ENCODE data around the gene PPP6R2. TPM values are rescaled to one million over a fixed set of nuclear protein-coding genes. Genes with fewer than 3 reads are reported as not detected.

The PPP6R2 gene
- total RNA-seq, 1 donor from 2014 or later, result 60.8 TPM

DNA sequence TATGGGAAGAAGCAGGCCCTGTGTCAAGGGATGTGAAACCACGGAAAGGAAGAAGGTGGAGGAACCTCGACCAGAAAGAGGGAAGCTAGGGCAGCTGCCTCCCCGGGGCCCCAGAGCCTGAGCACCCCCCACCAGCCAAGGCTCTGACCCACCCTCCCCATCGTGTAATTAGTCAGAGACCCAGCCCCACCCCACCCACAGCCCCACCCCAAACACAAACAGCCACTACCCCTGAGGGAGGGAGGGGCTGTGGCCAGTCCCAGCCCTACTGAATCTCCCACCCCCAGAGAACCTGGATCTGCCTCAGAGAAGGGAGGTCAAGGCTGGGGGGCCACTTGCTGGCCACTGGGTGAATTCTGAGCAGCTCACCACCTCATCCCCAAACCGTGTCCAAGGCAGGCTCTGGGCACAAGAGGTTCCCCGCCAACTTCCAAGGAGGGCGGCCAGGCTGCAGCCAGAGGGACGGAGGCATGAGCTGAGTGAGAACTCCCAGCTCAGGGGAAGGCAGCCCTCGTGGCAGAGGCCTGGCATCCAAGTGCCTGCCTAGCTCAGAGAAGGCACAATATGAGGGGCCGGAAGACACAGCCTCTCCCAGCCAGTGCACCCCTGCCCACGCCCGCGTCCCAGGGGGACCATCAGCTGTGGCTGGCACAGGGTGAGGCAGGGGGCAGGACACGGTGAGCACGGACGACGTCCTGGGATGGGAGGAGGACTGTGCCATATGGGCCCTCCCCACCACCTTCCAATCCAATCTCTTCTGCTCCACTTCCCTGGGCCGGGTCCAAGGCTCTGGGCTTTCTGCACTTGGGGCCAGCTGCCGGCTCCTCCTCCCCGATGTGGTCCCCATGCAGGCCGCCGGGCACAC, 38.4 kb upstream of the PPP6R2 start:
- intact Hi-C loops (cut with micrococcal nuclease), result loop anchor here (5.0 kb wide), 1 partner anchor 32 kb away; the partner anchor contains the start of gene MAPK11

DNA sequence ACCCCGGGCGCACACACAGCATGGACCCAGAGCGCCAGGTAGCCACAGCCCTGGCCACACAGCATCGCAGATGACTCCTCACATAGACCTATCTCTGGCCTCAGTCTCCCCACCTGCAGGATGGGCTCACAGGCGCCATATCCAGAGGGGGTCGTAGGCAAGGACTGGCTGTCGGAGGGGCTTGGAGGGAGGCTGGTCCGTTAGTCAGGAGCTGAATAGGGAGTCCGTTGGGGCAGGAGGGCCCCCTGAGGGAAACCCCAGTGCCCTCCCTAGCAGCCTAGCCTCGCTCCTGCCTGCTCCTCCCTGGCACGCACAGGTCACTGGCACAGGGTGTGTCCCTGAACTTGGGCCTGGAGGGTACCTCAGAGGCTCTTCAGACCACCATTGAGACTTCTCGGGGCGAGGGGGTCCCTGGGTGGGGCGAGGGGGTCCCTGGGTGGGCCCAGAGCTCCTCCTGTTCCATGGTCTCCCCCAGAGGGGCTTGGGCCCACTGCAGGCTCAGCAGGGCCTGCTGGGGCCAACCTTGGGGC, 37.7 kb upstream of the PPP6R2 start:
- intact Hi-C loops (cut with micrococcal nuclease), result loop anchor here (5.0 kb wide), 1 partner anchor 33 kb away; the partner anchor contains the start of gene MAPK11

DNA sequence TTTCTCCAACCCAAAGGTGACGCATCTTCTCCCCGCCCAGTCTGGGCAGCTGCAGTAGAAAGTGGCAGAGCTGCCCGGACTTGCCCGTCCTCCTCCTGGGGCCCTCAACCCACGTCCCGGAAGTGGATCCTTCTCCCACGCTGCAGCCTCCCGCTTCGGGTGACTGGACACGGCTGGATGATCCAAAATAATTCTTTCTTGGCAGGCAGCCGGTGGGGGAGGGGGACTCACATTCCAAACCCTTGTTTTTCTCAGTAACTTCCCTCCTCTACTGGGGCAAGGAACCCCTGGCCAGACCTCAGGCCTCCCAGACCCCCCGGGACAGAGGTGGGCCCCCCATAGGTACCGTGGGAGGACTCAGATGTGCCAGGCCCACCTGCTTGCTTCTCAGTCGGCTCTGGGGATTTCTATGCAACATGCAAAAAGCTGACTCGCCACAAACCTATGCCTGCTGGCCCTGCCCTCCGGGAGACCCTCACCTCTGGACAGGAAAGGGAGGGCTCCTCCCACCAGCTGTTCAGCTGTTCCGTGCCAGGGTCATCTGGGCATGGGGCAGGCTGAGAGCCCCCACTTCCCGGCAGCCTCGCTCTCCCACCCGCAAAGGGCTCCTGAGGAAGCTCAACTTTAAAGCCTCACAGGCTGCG, 37.1 kb upstream of the PPP6R2 start:
- intact Hi-C loops (cut with micrococcal nuclease), result loop anchor here (5.0 kb wide), 1 partner anchor 34 kb away; the partner anchor contains the start of gene MAPK11

DNA sequence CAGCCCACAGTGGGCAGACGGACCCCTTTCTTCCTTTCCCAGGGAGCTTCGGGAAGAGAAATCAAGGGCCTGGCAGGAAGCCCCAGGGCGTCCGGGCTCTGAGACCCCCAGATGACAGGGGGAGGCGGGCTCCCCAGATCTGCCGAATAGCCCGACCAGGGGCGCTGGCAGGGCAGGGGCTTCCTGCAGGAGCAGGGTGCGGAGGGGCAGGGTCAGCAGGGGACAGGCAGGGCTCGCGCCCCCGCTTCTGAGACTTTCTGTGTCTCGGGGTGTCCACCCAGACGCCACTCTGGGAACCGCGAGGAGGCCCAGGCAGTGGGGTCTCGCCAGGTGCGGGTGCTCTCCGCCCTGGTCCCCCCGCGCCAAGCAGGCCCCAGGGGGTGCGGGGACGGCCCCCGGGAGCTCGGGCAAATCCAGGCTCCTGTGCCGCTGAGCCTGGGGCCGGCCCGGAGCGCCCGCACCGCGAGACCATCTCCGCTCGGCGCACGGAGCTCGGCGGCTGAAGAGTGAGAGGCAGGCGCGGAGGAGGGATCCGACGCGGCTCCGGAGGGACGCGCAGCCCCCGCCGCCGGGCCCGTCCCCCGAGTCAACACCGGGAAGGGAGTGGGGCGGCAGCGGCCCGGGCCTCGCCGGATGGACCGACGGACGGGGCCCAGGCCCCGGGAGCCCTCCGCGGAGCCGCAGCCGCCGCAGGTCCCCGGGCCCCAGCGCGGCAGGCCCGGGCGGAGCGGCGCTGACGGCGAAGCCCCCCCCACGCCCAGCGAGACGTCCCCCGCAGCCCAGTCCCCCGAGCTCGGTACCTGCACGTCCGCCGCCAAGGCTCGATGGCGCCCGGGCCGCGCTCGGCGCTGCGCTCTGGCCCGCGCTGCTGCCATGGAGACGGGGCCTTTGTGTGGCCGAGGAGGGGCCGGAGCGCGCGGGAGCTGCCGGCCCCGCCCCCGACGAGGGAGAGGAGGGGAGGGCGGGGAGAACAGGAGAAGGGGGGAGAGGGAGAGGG, 36.1 kb upstream of the PPP6R2 start, which contains the start of gene PLXNB2:
PLXNB2 (minus strand) TSS at position 894 of the 997 bp plus-strand sequence. CDS start 17,062 bp downstream, outside the sequence.
- intact Hi-C loops (cut with micrococcal nuclease), result loop anchor here (5.0 kb wide), 1 partner anchor 35 kb away; the partner anchor contains the start of gene MAPK11

DNA sequence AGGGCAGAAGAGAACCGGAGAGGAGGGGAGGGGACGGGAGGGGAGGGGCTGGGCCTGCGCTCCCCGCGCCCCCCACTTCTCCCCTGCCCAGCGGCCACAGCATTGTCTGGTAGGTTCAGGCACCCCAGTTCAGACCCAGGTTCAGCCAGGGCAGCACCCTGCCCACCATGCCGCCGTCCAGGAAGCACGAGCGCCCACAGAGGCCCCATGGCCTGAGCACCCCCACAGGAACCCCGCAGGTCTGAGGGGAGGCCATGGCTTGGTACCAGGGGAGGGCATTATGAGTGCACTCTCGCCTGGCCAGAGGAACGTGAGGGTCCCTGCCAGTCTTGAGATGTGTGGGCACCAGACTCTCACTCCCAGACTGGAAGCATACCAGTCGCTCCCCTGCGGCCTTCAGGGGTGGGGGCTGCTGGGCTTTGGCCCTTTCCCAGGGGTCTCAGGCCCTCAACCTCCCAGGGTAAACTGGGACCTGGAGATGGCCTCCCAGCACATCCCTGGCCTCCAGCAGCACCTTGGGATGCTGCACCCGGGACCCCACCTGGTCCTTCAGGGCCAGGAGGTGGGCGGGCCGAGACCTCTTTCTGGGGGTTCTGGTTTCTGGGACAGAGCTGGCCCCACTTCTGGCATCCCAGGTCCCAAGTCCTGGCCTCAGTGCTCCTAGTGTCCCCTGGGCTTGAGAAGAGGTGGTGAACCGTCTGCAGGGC, 35.1 kb upstream of the PPP6R2 start:
- intact Hi-C loops (cut with micrococcal nuclease), result loop anchor here (5.0 kb wide), 1 partner anchor 36 kb away; the partner anchor contains the start of gene MAPK11

DNA sequence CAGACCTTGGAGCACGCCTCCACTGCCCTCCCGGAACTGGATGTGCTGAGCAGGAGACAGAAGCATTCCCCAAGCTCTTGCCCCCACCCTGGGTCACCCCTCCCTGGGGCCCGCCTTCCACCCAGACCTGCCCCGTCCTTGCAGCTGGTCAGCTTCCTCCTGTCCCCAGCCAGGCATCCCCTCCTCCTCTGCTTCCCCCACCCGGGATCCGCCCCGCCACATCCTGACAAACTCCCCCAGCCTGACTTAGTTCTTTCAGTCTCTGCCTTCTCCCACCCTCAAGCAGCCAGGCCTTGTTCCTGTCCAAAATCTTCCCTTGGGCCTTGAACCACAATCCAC, 34.6 kb upstream of the PPP6R2 start:
- intact Hi-C loops (cut with micrococcal nuclease), result loop anchor here (5.0 kb wide), 1 partner anchor 36 kb away; the partner anchor contains the start of gene MAPK11

DNA sequence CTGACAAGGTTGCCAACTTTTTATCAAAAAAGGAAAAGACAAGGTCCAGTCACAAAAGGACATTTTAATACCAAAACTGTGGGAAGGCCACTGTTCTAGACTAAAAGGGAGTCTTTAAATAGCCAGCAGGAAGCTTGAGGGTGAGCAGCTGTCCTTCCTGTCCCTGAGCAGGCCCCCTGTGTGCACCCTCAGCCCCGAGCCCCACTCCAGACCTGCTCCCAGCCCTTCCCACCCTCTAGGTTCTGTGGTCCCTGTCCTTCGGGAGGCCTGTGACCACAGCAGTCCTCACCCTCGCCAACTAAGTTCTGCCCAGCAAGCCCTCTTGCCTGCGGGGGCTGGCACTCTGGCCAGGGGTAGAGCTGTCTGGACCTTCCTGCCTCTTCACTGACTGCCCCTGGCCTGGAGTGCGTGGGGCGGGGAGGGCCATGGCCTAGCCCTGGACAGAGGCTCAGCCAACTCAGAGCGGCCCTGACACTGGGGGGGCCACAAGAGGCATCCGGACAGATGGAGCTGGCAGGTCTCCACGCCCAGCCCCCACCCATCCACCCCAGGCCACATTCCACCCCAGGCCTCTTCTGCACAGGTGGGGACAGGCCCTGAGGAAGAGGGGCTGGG, 34.0 kb upstream of the PPP6R2 start:
- intact Hi-C loops (cut with micrococcal nuclease), result loop anchor here (5.0 kb wide), 1 partner anchor 37 kb away; the partner anchor contains the start of gene MAPK11

DNA sequence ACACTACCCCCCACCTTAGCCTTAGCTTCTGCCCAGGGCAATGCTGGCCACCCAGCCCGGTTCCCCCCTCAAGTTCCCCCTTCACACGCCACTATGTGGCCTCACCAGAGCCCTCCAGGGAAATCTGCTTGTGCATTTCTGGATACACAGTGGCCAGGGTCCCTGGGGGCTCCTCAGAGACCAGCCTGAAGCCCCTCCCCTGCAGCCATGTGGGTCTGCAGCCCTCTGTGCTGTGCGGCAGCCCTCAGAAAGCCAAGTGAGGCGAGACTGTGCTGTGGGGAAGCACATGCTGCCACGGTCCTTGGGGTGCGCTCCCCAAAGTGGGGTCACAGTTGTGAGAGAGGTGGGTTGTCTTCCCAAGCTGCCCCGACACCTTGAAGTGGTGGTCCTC, 33.5 kb upstream of the PPP6R2 start:
- intact Hi-C loops (cut with micrococcal nuclease), result loop anchor here (5.0 kb wide), 1 partner anchor 37 kb away; the partner anchor contains the start of gene MAPK11

DNA sequence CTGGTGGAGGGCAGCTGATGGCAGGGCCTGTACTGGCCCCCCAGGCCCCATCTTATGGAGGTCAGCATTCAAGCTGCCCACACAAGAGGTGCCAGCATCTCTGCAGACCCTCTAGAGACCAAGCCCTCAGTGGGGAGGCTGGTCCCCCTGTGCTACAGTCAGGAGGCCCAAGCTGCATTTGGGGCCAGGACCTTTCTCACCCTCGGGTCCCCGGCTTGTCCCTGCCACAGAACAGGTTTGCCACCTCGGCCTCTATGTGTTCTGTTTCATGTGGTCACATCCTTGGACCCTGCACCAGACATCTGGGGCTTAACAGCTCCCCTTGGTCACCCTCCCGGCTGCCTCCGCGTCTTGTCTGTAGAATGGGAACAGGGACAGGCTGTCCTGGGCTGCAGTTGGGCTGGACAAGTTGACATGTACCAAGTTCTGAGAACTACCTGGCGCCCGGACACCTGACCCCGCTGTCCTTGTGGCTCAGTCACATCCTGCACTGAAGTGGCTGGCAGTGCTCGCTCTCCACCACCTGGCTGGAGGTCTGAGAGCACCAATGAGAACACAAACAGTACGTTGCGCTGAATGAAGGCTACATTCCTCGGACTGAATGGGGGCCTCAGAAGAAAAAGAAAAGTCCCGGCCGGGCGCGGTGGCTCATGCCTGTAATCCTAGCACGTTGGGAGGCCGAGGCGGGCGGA, 33.0 kb upstream of the PPP6R2 start:
- intact Hi-C loops (cut with micrococcal nuclease), result no loop called here

DNA sequence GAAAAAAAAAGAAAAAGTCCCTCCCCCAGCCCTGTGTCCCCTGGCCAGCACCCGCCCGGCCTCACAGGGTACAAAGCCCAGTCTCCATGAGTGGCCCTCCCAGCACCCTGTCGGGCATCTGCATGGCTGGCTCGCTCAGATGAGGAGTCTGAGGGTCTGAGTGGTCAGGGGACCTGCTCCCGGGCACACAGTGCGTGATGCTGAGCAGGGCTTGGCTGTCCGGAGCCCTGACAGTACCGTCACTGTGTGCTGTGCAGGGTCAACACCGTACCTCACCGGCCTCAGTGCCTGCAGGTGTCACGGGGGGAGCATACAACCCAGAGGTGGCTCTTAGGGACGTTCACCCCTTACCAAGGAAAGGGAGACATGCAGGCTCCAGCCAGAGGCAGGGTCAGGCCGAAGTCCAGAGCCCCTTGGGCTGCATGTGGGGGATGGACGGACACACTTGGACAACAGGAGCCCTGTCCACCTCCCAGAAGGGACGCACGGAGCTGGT, 32.1 kb upstream of the PPP6R2 start:
- intact Hi-C loops (cut with micrococcal nuclease), result no loop called here

DNA sequence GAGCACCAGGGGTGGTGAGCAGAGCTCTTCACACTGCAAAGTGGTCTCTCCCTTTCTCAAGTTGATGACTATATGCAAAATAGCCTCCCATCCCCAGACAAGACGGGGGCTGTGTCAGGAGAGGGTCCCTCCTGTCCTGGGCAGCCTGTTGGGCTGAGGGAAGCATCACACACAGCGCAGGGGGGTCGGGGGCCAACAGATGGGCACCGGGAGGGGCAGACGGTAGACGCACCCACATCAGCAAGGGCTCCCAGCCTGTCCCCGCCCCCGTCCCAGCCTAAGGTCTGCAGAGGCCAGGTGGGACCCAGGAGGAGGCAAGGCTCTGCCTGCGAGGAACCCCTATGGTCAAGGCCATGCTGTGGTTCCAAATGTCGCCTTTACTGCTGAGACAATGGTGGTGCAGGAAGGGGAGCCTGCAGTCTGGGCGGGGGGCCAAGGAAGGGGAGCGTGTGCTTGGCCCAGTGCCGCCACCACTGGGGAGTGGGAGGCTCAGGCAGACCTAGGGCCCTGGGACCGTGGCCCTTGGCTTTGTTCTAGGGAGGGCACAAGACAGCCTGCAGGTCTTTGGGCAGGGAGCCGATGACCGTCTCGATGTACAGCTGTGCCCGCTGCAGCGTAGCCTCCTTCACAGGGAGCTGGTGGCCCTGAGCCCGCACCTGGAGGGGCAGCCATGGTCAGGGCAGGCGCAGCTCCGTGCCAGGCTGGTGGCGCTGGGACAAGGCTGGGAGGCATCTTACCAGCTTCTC, 31.3 kb upstream of the PPP6R2 start:
- intact Hi-C loops (cut with micrococcal nuclease), result no loop called here

DNA sequence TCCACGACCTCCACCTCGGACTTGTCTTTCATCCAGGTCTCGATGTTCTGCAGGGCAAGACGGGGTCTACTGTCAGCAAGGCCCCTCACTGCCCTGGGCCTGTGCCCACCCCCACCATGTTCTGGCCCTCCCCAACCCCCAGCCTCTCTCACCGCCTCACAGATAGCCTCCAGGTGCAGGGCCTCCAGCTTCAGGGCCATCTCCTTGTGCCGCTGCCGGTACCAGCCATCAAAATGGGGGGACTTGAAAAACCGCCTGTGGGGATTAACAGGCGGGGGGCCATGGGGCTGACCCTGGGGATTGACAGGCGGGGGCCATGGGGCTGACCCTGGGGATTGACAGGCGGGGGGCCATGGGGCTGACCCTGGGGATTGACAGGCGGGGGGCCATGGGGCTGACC, 30.8 kb upstream of the PPP6R2 start:
- intact Hi-C loops (cut with micrococcal nuclease), result no loop called here

DNA sequence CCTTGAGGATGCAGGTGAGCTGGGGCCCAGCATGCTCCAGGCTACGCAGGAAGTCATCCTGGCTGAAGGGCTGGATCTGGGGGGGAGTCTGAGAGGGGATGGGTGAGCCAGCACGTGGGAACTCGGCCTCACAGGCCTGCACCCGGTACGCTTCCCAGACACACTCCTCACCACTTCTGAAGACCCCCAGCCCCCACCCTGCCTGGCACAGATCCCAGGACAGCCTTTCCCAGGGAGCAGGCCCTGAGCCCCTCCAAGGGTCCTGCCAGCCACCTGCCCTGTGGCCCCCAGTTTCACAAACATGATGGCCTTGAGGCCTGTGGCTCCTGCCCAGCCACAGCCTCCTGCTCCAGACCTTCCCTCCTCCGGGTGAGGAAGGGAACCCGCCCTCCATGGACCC, 30.1 kb upstream of the PPP6R2 start:
- intact Hi-C loops (cut with micrococcal nuclease), result no loop called here

DNA sequence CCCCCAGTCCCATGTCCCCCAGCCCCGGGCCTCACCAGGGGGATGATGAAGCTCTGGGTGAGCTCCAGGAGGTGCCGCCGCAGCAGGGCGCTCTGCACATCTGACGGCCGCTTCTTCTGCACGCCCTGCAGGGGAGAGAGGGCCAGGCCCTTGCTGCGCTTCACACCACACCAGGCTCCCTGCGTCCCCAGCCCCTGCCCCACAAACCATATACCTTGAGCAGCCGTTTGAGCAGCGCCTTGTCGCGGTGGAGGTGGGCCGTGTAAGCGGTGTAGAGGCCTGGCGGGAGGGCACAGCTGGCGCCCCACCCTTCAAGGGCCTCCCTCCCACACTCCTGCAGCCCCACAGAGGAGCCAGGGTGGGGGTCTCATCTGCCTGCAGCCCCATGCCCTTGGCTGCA, 29.5 kb upstream of the PPP6R2 start:
- intact Hi-C loops (cut with micrococcal nuclease), result no loop called here

DNA sequence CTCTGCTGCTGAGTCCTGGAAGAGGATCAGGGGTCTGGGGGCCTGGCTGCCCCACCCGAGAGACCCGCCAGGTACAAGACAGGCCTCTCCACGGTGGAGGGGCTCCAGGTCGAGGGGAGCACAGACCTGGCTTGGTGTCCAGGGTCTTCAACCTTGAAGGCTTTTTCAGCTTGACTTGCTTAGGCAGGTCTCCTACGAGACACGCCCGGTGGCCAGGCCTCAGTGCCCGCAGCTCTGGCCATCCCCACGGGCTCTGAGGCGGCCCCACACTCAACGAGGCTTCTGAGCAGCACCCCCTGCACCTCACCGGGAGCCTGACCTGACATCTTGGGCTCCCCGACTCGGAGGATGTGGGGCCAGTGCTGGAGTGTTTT, 29.1 kb upstream of the PPP6R2 start:
- intact Hi-C loops (cut with micrococcal nuclease), result no loop called here

DNA sequence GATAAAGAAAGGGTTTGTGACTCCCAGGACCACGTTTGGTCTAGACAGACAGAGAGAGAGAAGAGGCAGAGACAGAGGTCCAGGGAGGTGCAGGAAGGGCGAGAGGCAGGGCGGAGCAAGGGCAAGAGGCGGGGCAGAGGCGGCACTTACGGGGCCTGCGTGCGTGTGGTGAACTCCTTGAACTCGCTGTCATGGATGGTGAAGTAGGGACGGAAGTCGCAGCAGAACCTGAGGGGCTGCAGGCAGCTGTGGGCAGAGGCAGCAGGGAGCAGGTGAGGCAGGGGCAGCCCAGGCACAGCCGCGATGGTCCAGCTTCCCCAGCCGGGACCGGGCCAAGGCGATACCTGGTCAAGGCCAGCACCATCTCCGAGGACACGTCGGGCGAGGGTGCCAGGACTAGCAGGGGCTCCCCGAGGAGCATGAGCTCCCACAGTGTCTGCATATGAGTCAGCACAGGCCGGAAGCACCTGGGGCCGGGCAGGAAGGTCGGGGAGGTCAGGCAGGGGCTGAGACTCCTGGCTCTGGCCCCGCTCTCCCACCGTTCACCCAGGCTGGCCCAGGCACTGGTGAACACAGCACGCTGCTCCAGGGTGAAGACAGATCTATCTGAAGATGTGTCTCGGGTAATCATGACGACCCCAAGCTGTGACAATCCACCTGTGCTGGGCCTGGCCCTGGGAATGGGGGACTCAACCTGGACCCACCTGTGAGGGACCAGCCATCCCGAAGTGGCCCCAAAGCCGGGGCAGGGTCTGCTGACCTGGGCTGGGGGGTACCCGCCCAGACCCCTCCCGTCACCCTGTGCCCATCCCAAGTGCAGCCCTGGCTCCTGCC, 28.5 kb upstream of the PPP6R2 start:
- intact Hi-C loops (cut with micrococcal nuclease), result no loop called here
